ENCODE results near the gene NOX5.

NOX5 gene

DNA sequence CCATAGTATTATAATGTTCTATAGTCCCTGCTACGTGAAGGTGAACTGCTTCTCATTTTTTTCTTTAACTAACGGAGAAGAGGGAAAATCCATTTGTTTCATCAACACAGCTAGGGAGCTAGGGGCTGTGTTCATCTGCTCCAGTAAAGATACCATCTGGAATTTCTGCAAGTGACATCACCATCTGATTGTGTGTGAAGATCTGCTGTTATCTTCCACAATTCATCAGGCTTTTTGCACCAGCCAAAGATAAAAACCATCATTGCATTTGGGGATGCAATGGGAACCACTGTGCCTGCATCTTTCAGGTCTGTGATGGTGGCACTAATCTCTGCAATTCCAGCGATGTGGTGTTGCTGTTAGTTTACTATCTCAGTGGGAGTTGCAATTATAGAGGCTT, 35.5 kb upstream of the NOX5 start:
- no peak overlapping the region for H3K4me3 ChIP-seq (ENCODE audit: low read length)
- DNase-seq (ENCODE audit: low read depth): no peak
- TF ChIP-seq, protein P1, sequence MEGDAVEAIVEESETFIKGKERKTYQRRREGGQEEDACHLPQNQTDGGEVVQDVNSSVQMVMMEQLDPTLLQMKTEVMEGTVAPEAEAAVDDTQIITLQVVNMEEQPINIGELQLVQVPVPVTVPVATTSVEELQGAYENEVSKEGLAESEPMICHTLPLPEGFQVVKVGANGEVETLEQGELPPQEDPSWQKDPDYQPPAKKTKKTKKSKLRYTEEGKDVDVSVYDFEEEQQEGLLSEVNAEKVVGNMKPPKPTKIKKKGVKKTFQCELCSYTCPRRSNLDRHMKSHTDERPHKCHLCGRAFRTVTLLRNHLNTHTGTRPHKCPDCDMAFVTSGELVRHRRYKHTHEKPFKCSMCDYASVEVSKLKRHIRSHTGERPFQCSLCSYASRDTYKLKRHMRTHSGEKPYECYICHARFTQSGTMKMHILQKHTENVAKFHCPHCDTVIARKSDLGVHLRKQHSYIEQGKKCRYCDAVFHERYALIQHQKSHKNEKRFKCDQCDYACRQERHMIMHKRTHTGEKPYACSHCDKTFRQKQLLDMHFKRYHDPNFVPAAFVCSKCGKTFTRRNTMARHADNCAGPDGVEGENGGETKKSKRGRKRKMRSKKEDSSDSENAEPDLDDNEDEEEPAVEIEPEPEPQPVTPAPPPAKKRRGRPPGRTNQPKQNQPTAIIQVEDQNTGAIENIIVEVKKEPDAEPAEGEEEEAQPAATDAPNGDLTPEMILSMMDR (IDR thresholded peaks at IDR 0.05; ENCODE audit: insufficient read depth, low read depth, low read length, missing control alignments): no peak

GRCh38 chr15:68979816-68980215, 34.7 kb upstream of the NOX5 start:
- peak; percentile 10 for DNase-seq (ENCODE audit: low read depth)
- TF ChIP-seq, protein P1 (IDR thresholded peaks at IDR 0.05; ENCODE audit: insufficient read depth, low read depth, low read length, missing control alignments): no peak
- no peak overlapping the region for H3K4me3 ChIP-seq (ENCODE audit: low read length)

GRCh38 chr15:68980786-68981185, 33.7 kb upstream of the NOX5 start:
- H3K4me3 ChIP-seq (ENCODE audit: low read length): no peak overlapping the region
- TF ChIP-seq, protein P1 (IDR thresholded peaks at IDR 0.05; ENCODE audit: insufficient read depth, low read depth, low read length, missing control alignments): no peak
- DNase-seq (ENCODE audit: low read depth): no peak

DNA sequence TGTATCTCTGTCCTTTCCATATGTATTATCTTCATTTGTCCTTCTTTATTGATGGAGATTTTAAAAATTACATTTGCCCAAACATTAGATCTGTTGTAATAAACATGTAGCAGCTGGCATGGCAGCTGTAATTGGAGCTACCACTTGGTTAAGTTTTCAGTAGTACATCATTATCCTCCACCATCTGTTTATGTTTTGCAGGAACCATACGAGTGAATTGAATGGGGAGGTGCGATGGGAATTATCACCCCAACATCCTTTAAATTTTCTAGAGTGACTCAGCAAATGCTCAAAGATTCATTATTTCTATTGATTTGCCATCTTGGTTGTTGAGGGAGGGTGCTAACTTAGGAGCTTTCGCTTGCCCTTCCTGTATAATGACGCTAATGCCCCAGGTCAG, 32.6 kb upstream of the NOX5 start:
- no peak overlapping the region for H3K4me3 ChIP-seq (ENCODE audit: low read length)
- no peak for DNase-seq (ENCODE audit: low read depth)
- TF ChIP-seq, protein P1 (IDR thresholded peaks at IDR 0.05; ENCODE audit: insufficient read depth, low read depth, low read length, missing control alignments): no peak

- no peak for DNase-seq (ENCODE audit: low read depth)
- H3K4me3 ChIP-seq (ENCODE audit: low read length): no peak overlapping the region
- TF ChIP-seq, protein P1 (IDR thresholded peaks at IDR 0.05; ENCODE audit: insufficient read depth, low read depth, low read length, missing control alignments): no peak
Measured at GRCh38 chr15:68982976-68983563, 31.4 kb upstream of the NOX5 start.

DNA sequence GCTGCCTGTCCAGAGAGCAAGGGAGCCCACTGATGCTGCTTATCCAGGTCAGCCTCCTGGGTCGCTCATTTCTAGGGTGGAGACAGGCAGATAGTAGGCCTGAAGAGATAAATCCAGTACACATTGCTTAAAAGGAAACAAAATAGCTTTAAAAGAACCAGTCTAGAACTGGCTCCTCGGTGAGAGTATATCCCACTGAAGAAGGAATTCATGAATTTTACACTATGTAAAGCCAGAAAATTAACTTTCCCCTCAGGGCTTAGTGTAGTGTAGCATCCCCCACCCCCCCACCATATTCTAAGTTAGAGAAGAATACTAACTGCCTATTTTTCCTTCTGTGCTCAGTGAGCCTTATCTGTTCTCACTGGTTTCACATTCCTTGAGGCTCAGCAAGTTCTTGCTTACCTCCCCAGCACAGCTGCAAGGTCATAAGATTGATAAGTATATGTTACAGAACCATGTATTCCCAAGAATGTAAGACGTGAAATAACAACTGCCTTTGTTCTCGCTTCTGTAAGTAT, 30.5 kb upstream of the NOX5 start:
- TF ChIP-seq, protein P1 (IDR thresholded peaks at IDR 0.05; ENCODE audit: insufficient read depth, low read depth, low read length, missing control alignments): no peak
- no peak for DNase-seq (ENCODE audit: low read depth)
- H3K4me3 ChIP-seq (ENCODE audit: low read length): no peak overlapping the region

- H3K4me3 ChIP-seq (ENCODE audit: low read length): no peak overlapping the region
- DNase-seq (ENCODE audit: low read depth): no peak
- TF ChIP-seq, protein P1 (IDR thresholded peaks at IDR 0.05; ENCODE audit: insufficient read depth, low read depth, low read length, missing control alignments): no peak
Measured at GRCh38 chr15:68984586-68984985, 29.9 kb upstream of the NOX5 start.
